DND-41 (cell line): ENCODE data around the gene RASSF7.

ENCODE experiments used
- CTCF ChIP-seq: IDR thresholded peaks from 2 replicates; pipeline ENCODE4 v1.5.1; 2012; ENCODE audit warnings: borderline replicate concordance, low read length, moderate library complexity, mild to moderate bottlenecking; ENCODE audit not compliant: poor library complexity, severe bottlenecking; ENCODE audit errors: extremely low read depth
- EZH2 ChIP-seq: IDR thresholded peaks from 3 replicates; pipeline ENCODE4 v1.6.1; 2012; ENCODE audit warnings: borderline replicate concordance, low read depth, mild to moderate bottlenecking, moderate library complexity, low read length, inconsistent platforms; ENCODE audit not compliant: severe bottlenecking

- no peak for TF ChIP-seq CTCF
- no peak for TF ChIP-seq EZH2
Measured at GRCh38 chr11:565921-566509, 5.2 kb downstream of the RASSF7 start.
